ENCODE measurements around the gene NBEA. TPM values are rescaled to one million over a fixed set of nuclear protein-coding genes. Genes with fewer than 3 reads are reported as not detected.

The NBEA gene
- total and polyA plus RNA-seq, 3 experiments from 2014 or later, result 0.14 to 0.24 (median 0.20) TPM

DNA sequence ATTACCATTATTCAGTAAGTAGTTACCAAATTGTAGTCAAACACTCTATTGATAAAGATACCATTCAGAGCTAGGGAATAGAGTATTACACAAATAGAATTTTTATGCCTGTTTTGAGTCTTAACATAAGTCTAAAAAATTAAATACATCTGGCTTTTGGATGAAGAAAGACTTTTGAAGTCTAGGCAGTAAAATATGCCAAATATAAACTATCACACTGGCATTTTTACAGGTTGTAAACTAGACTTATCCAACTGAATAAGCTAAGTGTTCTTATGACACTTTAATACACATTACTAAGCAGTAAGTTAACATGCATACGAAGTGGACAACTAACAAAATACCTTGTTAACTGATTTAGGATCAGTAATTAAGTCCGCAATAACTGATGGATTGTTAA is 425.5 kb downstream of the NBEA start:
- H3K9me3 ChIP-seq (ENCODE audit: low read length), result peaks cover 5% of the 10 kb centered on the region
- no peak overlapping the region for H3K4me3 Mint-ChIP-seq
- H3K4me1 ChIP-seq (ENCODE audit: insufficient read depth, low read length), result no peaks in the 10 kb centered on the region
- no peak overlapping the region for H3K4me3 ChIP-seq (ENCODE audit: low read length)
- H3K36me3 Mint-ChIP-seq, result no peaks in the 10 kb centered on the region
- H3K27me3 Mint-ChIP-seq, result no peaks in the 10 kb centered on the region
- H3K9me3 Mint-ChIP-seq, result peaks cover 15 to 41% (median 33%) of the 10 kb centered on the region in 5 donors
- no peaks in the 10 kb centered on the region for H3K27me3 ChIP-seq (ENCODE audit: insufficient read depth, low read length, poor library complexity, severe bottlenecking)
- H3K27ac Mint-ChIP-seq, result no peak overlapping the region
- H3K27ac ChIP-seq (ENCODE audit: low read depth, low read length), result no peak overlapping the region
- POLR2A ChIA-PET, result no interaction called here
- no peak for DNase-seq
- no peaks in the 10 kb centered on the region for H3K4me1 Mint-ChIP-seq
- H3K36me3 ChIP-seq (ENCODE audit: insufficient read depth, low read length), result no peaks in the 10 kb centered on the region
- CTCF ChIA-PET, result no interaction called here

DNA sequence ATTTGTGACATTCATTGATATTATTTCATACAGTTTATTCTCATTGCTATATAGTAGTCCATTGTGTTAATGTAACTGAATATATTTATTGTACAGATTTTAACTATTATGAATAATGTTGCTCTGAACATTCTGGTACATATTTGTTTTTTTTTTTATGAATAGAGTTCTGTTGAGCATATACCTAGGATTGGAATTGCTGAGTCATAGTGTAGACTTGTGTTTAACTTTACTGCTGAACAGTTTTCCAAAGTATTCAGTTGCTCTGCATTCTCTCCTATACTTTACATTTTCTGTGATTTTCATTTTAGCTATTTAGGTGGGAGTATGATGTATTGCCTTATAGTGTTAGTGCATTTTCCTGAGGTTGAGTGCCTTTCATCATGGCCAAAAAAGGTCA is 436.9 kb downstream of the NBEA start:
- Mint-ChIP-seq H3K4me3 (no peak overlapping the region), H3K36me3 (peaks cover 0 to 2% (median 0%) of the 10 kb centered on the region in 3 donors), H3K9me3 (peaks cover 2 to 21% (median 3%) of the 10 kb centered on the region in 5 donors), H3K27ac (no peak overlapping the region), H3K27me3 (no peaks in the 10 kb centered on the region), H3K4me1 (no peaks in the 10 kb centered on the region)
- H3K27ac ChIP-seq (ENCODE audit: low read depth, low read length), result no peak overlapping the region
- ChIA-PET CTCF (no interaction called here), POLR2A (no interaction called here)
- DNase-seq, result no peak
- H3K4me3 ChIP-seq (ENCODE audit: low read length), result no peak overlapping the region
- no peaks in the 10 kb centered on the region for H3K36me3 ChIP-seq (ENCODE audit: insufficient read depth, low read length)
- H3K9me3 ChIP-seq (ENCODE audit: low read length), result no peaks in the 10 kb centered on the region
- H3K4me1 ChIP-seq (ENCODE audit: insufficient read depth, low read length), result no peaks in the 10 kb centered on the region
- H3K27me3 ChIP-seq (ENCODE audit: insufficient read depth, low read length, poor library complexity, severe bottlenecking), result no peaks in the 10 kb centered on the region

DNA sequence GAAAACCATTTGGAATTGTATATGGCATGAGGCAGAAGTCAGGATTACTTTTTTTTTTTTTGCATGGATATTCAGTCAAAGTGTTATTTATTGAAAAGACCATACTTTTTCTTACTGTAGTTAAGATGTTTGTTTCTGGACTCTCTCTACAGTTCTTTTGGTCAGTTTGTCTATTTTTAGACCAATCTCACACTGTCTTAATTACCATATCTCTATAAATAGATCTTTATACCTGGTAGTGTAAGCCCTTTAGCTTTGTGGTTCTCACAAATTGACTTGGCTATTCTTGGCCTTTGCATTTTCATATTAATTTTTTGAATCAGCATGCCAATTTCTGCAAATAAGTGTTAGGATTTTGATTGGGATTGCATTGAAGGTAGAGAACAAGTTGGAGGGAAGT is 437.6 kb downstream of the NBEA start:
- Histone ChIP-seq H3K36me3 (ENCODE audit: insufficient read depth, low read length) (no peaks in the 10 kb centered on the region), H3K27ac (ENCODE audit: low read depth, low read length) (no peak overlapping the region), H3K4me1 (ENCODE audit: insufficient read depth, low read length) (no peaks in the 10 kb centered on the region), H3K4me3 (ENCODE audit: low read length) (no peak overlapping the region), H3K9me3 (ENCODE audit: low read length) (no peaks in the 10 kb centered on the region), H3K27me3 (ENCODE audit: insufficient read depth, low read length, poor library complexity, severe bottlenecking) (no peaks in the 10 kb centered on the region)
- Mint-ChIP-seq H3K4me3 (no peak overlapping the region), H3K36me3 (peaks cover 0 to 3% (median 0%) of the 10 kb centered on the region in 3 donors), H3K9me3 (peaks cover 2 to 18% (median 3%) of the 10 kb centered on the region in 5 donors), H3K27me3 (no peaks in the 10 kb centered on the region), H3K27ac (no peak overlapping the region), H3K4me1 (no peaks in the 10 kb centered on the region)
- POLR2A ChIA-PET, result no interaction called here
- no peak for DNase-seq
- CTCF ChIA-PET, result no interaction called here

DNA sequence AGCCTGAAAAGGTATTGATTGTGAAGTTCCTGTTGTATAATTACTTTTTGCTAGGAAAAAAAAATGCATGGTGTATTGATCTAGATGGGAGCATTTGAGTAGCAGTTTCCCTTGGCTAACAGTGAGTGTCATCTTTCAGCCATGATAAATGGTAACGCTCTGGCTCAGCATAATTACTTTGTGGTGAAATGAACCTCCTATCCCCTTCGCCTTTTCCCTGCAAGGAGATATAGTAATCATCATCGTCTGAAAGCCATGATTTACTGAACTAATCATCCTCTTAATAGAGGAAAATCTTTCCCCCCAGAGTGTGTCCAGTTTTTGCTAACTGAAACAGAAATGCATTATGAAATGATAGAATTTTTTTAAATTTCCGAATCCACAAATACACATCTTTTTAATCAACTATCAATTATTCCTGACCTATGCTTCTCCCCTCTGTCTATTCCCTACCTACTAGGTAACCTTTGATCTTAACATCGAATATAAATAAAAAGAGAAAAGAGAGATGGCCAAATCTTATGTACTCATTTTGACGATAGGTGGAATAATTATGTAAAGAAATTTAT is 445.7 kb downstream of the NBEA start:
- peaks cover 0 to 3% (median 0%) of the 10 kb centered on the region in 3 donors for H3K36me3 Mint-ChIP-seq
- H3K4me3 Mint-ChIP-seq, result no peak overlapping the region
- no peak for DNase-seq
- H3K9me3 Mint-ChIP-seq, result peaks cover 0 to 11% (median 3%) of the 10 kb centered on the region in 5 donors
- Histone ChIP-seq H3K4me1 (ENCODE audit: insufficient read depth, low read length) (no peaks in the 10 kb centered on the region), H3K27me3 (ENCODE audit: insufficient read depth, low read length, poor library complexity, severe bottlenecking) (no peaks in the 10 kb centered on the region), H3K4me3 (ENCODE audit: low read length) (no peak overlapping the region), H3K36me3 (ENCODE audit: insufficient read depth, low read length) (no peaks in the 10 kb centered on the region), H3K27ac (ENCODE audit: low read depth, low read length) (no peak overlapping the region), H3K9me3 (ENCODE audit: low read length) (no peaks in the 10 kb centered on the region)
- no peak overlapping the region for H3K27ac Mint-ChIP-seq
- ChIA-PET CTCF (no interaction called here), POLR2A (no interaction called here)
- no peaks in the 10 kb centered on the region for H3K27me3 Mint-ChIP-seq
- H3K4me1 Mint-ChIP-seq, result no peaks in the 10 kb centered on the region

DNA sequence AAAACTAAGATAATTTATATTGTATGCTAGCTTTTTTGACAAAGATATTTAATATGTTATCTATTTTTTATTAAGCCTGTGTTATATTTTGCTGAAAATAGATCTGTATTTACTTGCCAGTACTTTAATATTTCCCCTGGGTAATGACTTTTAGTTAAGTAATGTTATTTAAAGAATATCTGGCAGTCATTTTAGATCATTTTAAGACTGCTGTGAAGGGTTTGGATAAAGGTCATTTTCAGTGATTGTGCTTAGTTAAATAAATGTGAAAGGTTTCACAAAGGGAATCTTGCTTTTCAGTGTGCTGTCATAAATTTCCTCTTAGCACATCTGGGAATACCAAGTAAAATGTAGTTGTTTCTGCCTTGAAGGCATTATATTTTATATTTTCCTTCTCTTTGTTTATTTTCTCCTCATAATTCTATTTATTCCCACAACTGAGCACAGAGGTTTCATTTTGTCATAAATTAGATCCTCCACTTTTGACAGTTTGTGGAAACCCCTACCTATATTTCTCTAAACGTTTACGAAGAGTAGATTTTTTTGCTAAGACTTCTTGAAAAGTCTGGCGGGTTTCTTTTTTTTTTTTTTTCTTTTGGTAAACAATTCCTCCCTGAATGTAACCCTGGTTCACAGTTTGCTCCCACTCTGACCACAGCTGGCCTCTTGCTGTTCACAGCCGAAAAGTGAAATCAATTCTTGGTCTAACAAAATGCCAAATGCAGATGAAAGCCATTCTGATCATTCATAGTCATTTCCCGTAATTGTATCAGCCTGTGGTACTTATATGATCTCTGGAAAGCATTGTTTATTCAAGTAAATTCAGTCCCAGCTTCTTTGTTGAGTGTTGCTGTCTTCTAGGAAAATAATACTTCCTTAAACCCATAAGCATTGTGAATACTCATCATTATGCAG is 446.6 kb downstream of the NBEA start:
- no peaks in the 10 kb centered on the region for H3K36me3 ChIP-seq (ENCODE audit: insufficient read depth, low read length)
- ChIA-PET POLR2A (no interaction called here), CTCF (no interaction called here)
- no peak overlapping the region for H3K27ac ChIP-seq (ENCODE audit: low read depth, low read length)
- no peaks in the 10 kb centered on the region for H3K4me1 ChIP-seq (ENCODE audit: insufficient read depth, low read length)
- H3K9me3 ChIP-seq (ENCODE audit: low read length), result no peaks in the 10 kb centered on the region
- H3K4me3 ChIP-seq (ENCODE audit: low read length), result no peak overlapping the region
- Mint-ChIP-seq H3K36me3 (peaks cover 0 to 3% (median 0%) of the 10 kb centered on the region in 3 donors), H3K9me3 (peaks cover 0 to 11% (median 3%) of the 10 kb centered on the region in 5 donors), H3K27ac (no peak overlapping the region), H3K4me3 (no peak overlapping the region), H3K4me1 (no peaks in the 10 kb centered on the region), H3K27me3 (no peaks in the 10 kb centered on the region)
- DNase-seq, result no peak
- no peaks in the 10 kb centered on the region for H3K27me3 ChIP-seq (ENCODE audit: insufficient read depth, low read length, poor library complexity, severe bottlenecking)

DNA sequence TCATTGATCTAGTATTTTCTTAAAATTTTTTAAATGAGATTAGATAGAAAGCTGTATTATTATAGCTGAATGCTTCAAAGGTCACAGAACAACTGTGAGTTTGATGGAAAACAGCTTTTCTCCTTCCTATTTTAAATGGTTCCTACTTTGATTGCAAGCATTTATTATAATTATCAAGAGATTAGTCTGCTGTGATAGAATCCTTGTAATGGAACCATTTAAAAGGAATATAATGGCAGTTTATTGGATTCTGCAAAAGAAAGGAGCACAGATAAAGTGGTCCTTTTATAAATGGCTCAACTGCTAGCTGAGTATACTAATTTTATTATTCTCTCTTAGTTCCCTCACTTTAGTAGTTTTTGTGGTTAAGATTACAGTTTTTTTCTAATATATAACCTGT is 447.5 kb downstream of the NBEA start:
- H3K36me3 Mint-ChIP-seq, result no peaks in the 10 kb centered on the region
- H3K4me1 Mint-ChIP-seq, result no peaks in the 10 kb centered on the region
- peaks cover 0 to 19% (median 3%) of the 10 kb centered on the region in 5 donors for H3K9me3 Mint-ChIP-seq
- no peak for DNase-seq
- Histone ChIP-seq H3K4me1 (ENCODE audit: insufficient read depth, low read length) (no peaks in the 10 kb centered on the region), H3K27me3 (ENCODE audit: insufficient read depth, low read length, poor library complexity, severe bottlenecking) (no peaks in the 10 kb centered on the region), H3K27ac (ENCODE audit: low read depth, low read length) (no peak overlapping the region), H3K36me3 (ENCODE audit: insufficient read depth, low read length) (no peaks in the 10 kb centered on the region), H3K9me3 (ENCODE audit: low read length) (no peaks in the 10 kb centered on the region), H3K4me3 (ENCODE audit: low read length) (no peak overlapping the region)
- no peak overlapping the region for H3K4me3 Mint-ChIP-seq
- POLR2A ChIA-PET, result no interaction called here
- CTCF ChIA-PET, result no interaction called here
- no peak overlapping the region for H3K27ac Mint-ChIP-seq
- no peaks in the 10 kb centered on the region for H3K27me3 Mint-ChIP-seq

DNA sequence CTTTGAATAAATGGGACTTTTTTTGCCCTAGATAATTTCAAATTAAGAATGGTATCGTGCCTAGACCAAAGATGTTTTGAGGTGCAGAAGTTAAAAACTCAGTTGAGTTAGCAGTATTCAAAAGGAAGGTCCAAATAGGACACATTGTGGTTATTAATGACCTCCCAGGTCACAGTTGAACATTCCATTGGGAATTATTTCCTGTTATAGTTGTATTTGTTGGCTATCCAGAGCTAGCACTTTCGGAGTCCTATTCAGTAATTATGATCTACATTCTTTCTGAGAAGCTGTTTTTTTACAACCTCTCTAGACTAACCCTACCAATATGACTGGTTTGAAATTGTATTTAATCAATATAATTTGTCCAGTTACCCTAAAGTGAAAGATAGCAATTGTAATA is 450.7 kb downstream of the NBEA start:
- no peaks in the 10 kb centered on the region for H3K36me3 ChIP-seq (ENCODE audit: insufficient read depth, low read length)
- H3K9me3 ChIP-seq (ENCODE audit: low read length), result no peaks in the 10 kb centered on the region
- H3K4me3 Mint-ChIP-seq, result no peak overlapping the region
- POLR2A ChIA-PET, result no interaction called here
- peaks cover 0 to 5% (median 0%) of the 10 kb centered on the region in 3 donors for H3K36me3 Mint-ChIP-seq
- no peaks in the 10 kb centered on the region for H3K4me1 Mint-ChIP-seq
- no peaks in the 10 kb centered on the region for H3K27me3 ChIP-seq (ENCODE audit: insufficient read depth, low read length, poor library complexity, severe bottlenecking)
- H3K4me1 ChIP-seq (ENCODE audit: insufficient read depth, low read length), result no peaks in the 10 kb centered on the region
- CTCF ChIA-PET, result no interaction called here
- no peak overlapping the region for H3K4me3 ChIP-seq (ENCODE audit: low read length)
- peaks cover 1 to 20% (median 11%) of the 10 kb centered on the region in 5 donors for H3K9me3 Mint-ChIP-seq
- H3K27ac ChIP-seq (ENCODE audit: low read depth, low read length), result no peak overlapping the region
- no peaks in the 10 kb centered on the region for H3K27me3 Mint-ChIP-seq
- no peak for DNase-seq
- H3K27ac Mint-ChIP-seq, result no peak overlapping the region

DNA sequence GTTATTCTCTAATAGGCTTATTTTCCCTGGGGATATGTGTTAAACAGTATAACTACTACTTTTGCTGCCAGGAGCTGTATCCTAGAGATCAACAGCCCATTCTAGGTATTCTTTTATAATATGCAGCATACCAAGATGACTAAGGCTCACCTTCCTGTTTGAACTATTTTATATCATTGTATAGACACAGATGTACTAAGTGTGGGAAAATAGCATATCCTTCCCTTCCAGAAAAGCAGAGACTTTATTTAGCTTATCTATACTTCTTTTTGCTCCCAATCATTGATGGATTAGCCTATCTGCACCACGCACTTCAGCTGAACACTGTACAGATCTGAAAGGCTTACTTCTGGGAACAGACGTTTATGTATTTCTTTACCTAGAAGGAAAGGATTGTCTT is 451.8 kb downstream of the NBEA start:
- Mint-ChIP-seq H3K27me3 (no peaks in the 10 kb centered on the region), H3K4me1 (no peaks in the 10 kb centered on the region), H3K4me3 (no peak overlapping the region), H3K36me3 (peaks cover 0 to 5% (median 0%) of the 10 kb centered on the region in 3 donors), H3K9me3 (peaks cover 0 to 26% (median 13%) of the 10 kb centered on the region in 5 donors), H3K27ac (no peak overlapping the region)
- no peaks in the 10 kb centered on the region for H3K36me3 ChIP-seq (ENCODE audit: insufficient read depth, low read length)
- POLR2A ChIA-PET, result no interaction called here
- CTCF ChIA-PET, result no interaction called here
- H3K4me3 ChIP-seq (ENCODE audit: low read length), result no peak overlapping the region
- DNase-seq, result no peak
- H3K27ac ChIP-seq (ENCODE audit: low read depth, low read length), result no peak overlapping the region
- no peaks in the 10 kb centered on the region for H3K9me3 ChIP-seq (ENCODE audit: low read length)
- no peaks in the 10 kb centered on the region for H3K4me1 ChIP-seq (ENCODE audit: insufficient read depth, low read length)
- H3K27me3 ChIP-seq (ENCODE audit: insufficient read depth, low read length, poor library complexity, severe bottlenecking), result no peaks in the 10 kb centered on the region

Measured in CD8-positive, alpha-beta memory T cell (primary cell).